Measurements from ENCODE around the gene ULK4.
"Not testable (repeated sequence)": the region's sequence is repeated elsewhere in the genome, so short reads cannot be mapped to it uniquely, and the experiment has no call there.

The ULK4 gene

DNA sequence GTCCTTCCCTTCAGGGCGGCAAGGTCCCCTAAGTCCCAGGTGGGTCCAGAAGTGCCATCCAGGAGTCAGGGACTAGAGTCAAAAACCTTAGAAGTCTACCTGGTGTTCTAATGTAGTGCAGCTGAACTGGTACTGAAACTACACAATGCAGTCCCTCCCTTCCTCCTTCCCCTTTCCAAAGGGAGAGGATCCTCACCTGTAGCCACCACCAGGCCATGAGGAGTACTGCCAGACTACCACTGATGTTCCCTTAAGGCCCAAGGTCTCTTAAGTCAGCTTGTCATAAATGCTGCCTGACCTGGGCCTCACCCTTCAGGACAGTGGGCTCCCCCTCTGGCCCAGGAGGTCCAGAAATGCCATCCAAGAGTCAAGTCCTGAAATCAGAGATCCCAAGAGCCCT is 98.9 kb downstream of the ULK4 start:
- H3K4me3 ChIP-seq (ENCODE audit: low read length) = no peak overlapping the region
- TF ChIP-seq ZNF274 (IDR thresholded peaks at IDR 0.05; ENCODE audit: low read depth, low read length) = no peak

DNA sequence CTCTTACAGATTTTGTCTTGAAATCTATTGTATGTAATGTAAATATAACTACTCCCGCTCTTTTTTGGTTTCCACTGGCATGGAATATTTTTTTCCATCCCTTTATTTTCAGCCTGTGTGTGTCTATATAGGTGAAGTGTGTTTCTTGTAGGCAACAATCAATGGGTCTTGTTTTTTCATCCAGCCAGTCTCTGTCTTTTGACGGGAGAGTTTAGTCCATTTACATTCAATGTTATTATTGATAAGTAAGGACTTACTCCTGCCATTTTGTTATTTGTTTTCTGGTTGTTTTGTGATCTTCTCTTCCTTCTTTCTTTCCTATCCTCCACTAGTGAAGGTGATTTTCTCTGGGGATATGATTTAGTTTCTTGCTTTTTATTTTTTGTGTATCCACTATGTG is 101.4 kb downstream of the ULK4 start:
- H3K4me3 ChIP-seq (ENCODE audit: low read length) = not testable (repeated sequence)

DNA sequence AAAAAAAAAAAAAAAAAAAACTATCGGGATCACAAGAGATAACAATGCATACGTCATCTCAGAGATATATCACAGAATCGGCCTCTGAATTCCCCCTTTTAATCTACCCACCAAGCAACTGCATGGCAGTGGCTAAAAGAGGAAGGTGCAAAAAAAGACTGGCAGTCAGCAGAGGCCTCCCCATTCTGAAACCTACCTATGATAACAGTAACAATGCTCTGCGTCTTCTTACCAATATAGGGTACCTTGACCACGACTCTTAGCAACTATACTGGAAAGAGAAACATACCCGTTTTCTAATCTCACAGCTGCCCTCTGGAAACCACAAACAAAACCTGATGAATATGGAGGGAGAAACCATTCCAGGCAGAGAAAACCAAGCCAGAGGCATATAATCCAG is 106.9 kb downstream of the ULK4 start:
- no peak for TF ChIP-seq ZNF274 (IDR thresholded peaks at IDR 0.05; ENCODE audit: low read depth, low read length)
- H3K4me3 ChIP-seq (ENCODE audit: low read length) = no peak overlapping the region

DNA sequence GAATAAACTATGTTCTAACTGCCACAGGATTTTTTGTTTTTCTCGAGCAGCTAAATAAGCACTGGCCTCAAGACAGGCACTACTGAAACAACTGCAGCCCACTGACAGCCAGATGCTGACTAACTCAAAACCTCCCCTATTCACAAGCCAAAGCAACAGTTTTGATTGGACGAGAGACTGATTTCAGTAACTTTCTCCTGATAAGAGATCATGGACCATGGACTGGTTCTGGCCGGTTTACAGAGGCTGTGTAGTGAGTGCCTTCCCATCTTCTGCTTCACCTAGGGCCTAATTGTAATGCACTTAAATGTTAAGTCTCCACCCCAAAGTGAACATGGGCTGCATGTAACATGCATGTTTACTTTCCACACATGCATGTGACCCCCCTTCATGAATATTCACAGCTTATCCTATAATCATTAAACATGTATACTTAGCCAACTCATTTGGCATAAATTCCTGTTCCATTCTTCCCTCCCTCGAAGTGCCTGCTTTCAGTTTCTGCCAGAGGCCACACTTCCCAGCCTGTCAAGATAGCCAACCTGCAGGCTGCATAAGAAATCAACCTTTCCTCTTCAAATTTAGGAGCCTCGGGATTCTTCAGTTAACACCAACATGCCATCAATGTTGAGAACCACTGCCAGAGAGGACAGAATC is 108.2 kb downstream of the ULK4 start:
- no peak for TF ChIP-seq ZNF274 (IDR thresholded peaks at IDR 0.05; ENCODE audit: low read depth, low read length)
- H3K4me3 ChIP-seq (ENCODE audit: low read length) = no peak overlapping the region

DNA sequence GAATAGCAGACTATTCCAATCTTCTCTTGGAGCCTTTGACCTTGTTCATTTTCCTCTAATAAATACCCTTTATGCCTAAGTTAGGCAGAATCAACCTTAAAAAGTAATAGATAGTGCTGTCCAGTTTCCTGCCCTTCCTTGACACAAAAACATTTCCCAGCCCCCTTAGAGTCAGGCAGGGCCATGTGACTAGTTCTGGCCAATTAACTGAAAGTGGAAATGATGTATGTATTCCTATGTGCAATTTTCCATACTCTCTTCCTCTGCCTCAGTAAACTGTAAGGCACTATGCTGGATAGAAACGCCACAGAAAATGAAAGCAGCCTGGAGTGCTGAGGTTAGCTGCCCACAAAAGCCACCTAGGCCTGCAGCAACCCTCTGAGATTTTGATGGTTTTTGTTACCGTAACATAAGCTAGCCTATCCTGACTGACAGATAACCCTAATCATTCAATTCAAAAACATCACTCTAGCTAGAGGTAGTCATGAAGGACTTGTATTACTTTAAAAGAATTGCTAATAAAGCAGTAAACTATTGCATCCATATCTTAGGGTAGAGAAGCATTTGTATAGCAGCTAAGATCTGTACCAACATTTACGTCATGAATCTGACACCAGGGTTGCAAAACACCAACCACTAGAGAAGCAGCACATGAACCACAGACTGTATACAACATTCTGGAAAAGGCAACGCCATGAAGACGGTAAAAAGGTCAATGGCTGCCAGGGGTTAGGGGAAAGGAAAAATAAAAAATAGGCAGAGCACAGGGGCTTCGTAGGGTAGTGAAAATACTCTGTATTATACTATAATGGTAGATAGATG is 112.9 kb downstream of the ULK4 start:
- TF ChIP-seq ZNF274 (IDR thresholded peaks at IDR 0.05; ENCODE audit: low read depth, low read length) = no peak
- H3K4me3 ChIP-seq (ENCODE audit: low read length) = no peak overlapping the region

DNA sequence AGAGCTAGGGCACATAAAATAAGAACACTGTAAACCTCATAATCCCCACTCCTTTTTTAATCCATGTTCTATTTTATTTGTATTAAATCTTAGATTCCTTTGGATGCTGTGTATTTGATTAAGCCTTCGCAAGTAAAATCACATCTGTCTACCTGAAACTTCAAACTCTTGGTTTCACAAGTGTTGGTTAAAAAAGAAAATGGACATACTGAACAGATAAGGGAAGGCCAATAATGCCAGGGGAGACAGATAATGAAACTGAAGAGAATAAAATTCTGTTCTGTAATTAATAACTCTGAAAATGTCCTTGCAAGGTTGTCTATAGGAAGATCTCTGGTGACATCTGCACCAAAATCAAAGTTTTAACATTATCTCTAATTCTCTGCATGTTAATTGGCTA is 114.2 kb downstream of the ULK4 start:
- no peak for TF ChIP-seq ZNF274 (IDR thresholded peaks at IDR 0.05; ENCODE audit: low read depth, low read length)

DNA sequence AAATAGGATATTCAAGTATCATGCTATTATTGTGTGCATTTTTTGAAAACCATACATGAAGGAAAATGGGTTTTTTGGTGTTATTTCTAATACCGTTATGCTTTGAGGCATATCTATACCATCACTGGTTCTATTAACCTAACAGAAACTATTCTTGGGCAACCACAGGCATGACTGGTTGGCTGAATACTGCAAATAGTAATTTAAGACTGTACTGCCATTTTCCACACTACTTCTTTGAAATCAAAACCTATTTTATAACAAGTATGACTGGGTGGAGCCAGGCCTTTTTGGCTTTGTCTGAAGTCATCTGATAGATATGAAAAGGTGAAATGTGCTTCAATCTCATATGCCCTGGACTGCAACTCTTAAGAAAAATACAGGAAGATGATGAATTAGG is 115.1 kb downstream of the ULK4 start:
- TF ChIP-seq ZNF274 (IDR thresholded peaks at IDR 0.05; ENCODE audit: low read depth, low read length) = no peak

More for the DNA sequence above, 114.2 kb downstream of the ULK4 start:
- no peak overlapping the region for H3K4me3 ChIP-seq (ENCODE audit: low read length)

DNA sequence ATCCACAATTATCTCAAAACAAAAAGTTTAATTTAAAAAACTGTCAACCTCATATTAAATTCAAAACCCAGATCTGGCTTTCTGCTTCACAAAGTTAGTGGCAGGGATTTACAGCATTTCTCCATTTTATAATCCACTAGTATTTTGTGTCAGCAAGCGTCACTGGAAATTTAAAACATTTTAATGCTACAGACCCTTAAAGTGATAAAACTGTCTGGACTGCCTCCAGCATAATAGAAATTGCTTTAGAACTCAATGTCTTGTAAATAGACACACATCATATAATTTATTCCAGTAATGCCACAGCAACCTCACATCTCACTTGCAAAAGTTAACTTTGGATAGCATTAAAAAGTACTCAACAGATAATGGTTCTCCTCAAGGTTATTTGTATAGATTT is 116.1 kb downstream of the ULK4 start:
- H3K4me3 ChIP-seq (ENCODE audit: low read length) = no peak overlapping the region
- no peak for TF ChIP-seq ZNF274 (IDR thresholded peaks at IDR 0.05; ENCODE audit: low read depth, low read length)

More for the DNA sequence above, 115.1 kb downstream of the ULK4 start:
- no peak overlapping the region for H3K4me3 ChIP-seq (ENCODE audit: low read length)

DNA sequence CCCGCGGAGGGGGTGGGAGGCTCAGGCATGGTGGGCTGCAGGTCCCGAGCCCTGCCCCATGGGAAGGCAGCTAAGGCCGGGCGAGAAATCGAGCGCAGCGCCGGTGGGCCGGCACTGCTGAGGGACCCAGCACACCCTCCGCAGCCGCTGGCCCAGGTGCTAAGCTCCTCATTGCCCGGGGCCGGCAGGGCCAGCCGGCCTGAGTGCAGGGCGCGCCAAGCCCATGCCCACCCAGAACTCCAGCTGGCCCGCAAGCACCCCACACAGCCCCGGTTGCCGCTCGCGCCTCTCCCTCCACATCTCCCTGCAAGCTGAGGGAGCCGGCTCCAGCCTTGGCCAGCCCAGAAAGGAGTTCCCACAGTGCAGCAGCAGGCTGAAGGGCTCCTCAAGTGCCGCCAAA is 117.6 kb downstream of the ULK4 start:
- not testable (repeated sequence) for H3K4me3 ChIP-seq (ENCODE audit: low read length)

DNA sequence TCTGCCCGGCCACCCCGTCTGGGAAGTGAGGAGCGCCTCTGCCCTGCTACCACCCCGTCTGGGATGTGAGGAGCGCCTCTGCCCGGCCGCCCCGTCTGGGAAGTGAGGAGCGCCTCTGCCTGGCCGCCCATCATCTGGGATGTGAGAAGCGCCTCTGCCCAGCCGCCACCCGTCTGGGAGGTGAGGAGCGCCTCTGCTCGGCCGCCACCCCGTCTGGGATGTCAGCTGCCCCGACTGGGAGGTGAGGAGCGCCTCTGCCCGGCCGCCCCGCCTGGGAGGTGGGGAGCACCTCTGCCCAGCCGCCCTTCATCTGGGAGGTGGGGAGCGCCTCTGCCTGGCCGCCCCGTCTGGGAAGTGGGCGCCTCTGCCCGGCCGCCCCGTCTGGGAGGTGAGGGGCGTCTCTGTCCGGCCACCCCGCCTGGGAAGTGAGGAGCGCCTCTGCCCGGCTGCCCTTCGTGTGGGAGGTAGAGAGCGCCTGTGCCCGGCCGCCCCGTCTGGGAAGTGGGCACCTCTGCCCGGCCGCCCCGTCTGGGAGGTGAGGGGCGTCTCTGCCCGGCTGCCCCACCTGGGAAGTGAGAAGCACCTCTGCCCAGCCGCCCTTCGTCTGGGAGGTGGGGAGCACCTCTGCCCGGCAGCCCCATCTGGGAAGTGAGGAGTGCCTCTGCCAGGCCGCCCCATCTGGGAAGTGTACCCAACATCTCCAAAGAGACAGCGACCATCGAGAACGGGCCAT is 120.8 kb downstream of the ULK4 start:
- not testable (repeated sequence) for H3K4me3 ChIP-seq (ENCODE audit: low read length)

DNA sequence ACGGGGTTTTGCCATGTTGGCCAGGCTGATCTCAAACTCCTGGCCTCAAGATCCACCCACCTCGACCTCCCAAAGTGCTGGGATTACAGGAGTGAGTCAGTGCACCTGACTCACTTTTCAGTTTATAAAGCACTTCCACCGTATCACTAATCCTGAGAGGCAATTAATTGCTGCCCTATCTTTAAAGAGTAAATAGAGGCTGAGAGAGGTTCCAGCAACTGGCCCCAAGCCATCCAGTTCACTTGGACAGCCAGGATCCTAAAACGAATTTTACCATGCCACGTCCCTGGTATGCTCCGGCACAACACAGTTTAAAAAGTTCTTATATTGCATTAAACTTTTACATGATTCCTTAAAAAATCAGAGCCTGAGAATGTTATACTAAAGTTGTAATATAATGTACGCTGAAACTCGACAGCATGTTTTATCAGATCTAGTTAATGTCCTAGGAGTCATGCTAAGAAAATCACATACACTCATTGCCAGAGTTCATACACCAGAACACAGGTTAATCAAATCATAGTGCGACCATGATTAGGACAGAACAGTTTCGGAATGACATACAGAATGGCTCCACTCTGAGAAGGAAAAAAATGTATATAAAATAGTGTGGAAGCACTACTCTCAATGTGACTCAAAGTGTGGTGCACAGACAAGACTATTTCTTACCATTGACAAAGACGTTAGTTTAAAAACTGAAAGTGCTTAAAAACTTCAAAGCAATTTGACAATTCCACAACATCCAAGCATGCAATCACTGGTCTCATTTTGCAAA is 125.4 kb downstream of the ULK4 start:
- H3K4me3 ChIP-seq (ENCODE audit: low read length) = no peak overlapping the region
- no peak for TF ChIP-seq ZNF274 (IDR thresholded peaks at IDR 0.05; ENCODE audit: low read depth, low read length)

DNA sequence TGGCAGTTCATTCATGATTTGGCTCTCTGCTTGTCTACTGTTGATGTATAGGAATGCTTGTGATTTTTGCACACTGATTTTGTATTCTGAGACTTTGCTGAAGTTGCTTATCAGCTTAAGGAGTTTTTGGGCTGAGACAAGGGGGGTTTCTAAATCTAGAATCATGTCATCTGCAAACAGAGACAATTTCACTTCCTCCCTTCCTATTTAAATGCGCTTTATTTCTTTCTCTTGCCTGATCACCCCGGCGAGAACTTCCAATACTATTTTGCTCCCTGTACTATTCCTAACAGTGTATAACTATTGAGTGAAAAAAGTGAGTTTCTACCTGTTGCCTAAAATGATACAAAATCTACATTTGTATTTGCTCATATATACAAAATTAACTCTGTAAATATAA is 128.3 kb downstream of the ULK4 start:
- H3K4me3 ChIP-seq (ENCODE audit: low read length) = no peak overlapping the region
- no peak for TF ChIP-seq ZNF274 (IDR thresholded peaks at IDR 0.05; ENCODE audit: low read depth, low read length)

DNA sequence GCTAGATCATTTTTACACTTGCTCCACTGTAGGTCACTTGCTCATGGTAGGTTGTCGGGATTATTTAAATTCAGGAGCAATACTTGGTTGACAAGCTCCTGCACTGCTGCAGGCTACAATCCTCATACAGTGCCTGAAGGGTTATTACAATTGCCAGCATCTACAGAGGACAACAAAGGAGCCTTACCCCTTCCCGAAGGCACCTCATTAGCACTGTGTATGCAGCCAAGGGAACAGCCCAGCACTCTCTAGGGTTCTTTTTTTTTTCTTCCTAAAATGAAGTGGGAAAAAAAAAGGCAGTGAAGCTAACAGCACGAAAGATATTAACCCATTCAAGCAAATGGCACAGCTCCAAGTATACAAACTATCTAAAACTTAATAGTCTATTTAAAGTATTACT is 142.7 kb downstream of the ULK4 start:
- H3K4me3 ChIP-seq (ENCODE audit: low read length) = no peak overlapping the region
- no peak for TF ChIP-seq ZNF274 (IDR thresholded peaks at IDR 0.05; ENCODE audit: low read depth, low read length)

DNA sequence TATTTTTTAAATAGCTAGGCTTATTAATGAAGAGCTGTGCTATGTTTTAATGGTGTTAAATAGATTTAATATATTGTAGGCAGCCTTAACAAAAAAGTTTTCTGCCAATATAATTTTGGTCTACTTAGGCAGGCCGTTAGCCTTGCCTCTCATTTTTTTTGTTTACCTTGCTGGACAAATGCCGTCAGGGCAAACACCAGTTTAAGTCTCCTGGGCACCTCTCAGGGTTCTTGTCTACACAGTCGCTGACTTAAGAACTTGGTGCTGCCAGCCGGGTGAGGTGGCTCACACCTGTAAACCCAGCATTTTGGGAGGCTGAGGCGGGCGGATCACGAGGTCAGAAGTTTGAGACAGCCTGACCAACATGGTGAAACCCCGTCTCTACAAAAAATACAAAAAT is 153.3 kb downstream of the ULK4 start:
- no peak for TF ChIP-seq ZNF274 (IDR thresholded peaks at IDR 0.05; ENCODE audit: low read depth, low read length)
- H3K4me3 ChIP-seq (ENCODE audit: low read length) = no peak overlapping the region

All from GM08714 (cell line).